HepG2 (cell line): Measurements from ENCODE around the gene MYH10. TPM values are rescaled to one million over a fixed set of nuclear protein-coding genes. Genes with fewer than 3 reads are reported as not detected.

Experiments used
- CREB1 ChIP-seq, 2 experiments: fragments of 450-650 bp in 1 of 2; IDR thresholded peaks; 2 replicates each; pipeline ENCODE4 v1.6.1; 2016 to 2017; ENCODE audit warnings: control low read depth in 1 of 2, mild to moderate bottlenecking in 1 of 2, missing compliant biosample characterization in 1 of 2, missing genetic modification characterization in 1 of 2
- DNMT3B ChIP-seq: conservative IDR thresholded peaks from 2 replicates; pipeline ENCODE4 v1.6.1; 2016; ENCODE audit warnings: missing biosample characterization, control low read depth
- EP300 ChIP-seq, 3 experiments: sonication (generic) in 1 of 3; formaldehyde crosslinking in 1 of 3; IDR thresholded peaks; 2 replicates each; pipeline versions ENCODE4 v1.5.1 to v1.6.1; 2011 to 2020; ENCODE audit warnings: low read depth in 2 of 3, low read length in 2 of 3, borderline replicate concordance in 1 of 3, improper control_type of control experiment in 1 of 3, mild to moderate bottlenecking in 1 of 3, missing genetic modification reagents in 1 of 3, moderate library complexity in 1 of 3
- MZF1 ChIP-seq: sonication (generic); formaldehyde crosslinking; IDR thresholded peaks from 2 replicates; pipeline ENCODE4 v1.8.1; 2023; ENCODE audit warnings: mild to moderate bottlenecking, missing genetic modification reagents, borderline replicate concordance
- NFE2L1 ChIP-seq: sonication (generic); formaldehyde crosslinking; IDR thresholded peaks from 2 replicates; pipeline ENCODE4 v1.4.0; 2020; ENCODE audit warnings: missing genetic modification reagents, mild to moderate bottlenecking, borderline replicate concordance
- NFIB ChIP-seq: sonication (generic); formaldehyde crosslinking; IDR thresholded peaks from 2 replicates; pipeline ENCODE4 v1.9.0; 2021; ENCODE audit warnings: missing genetic modification reagents, mild to moderate bottlenecking, borderline replicate concordance
- NFRKB ChIP-seq: fragments of 450-650 bp; IDR thresholded peaks from 2 replicates; pipeline ENCODE4 v1.6.1; 2017
- SAP130 ChIP-seq: IDR thresholded peaks from 2 replicates; pipeline ENCODE4 v1.6.1; 2016; ENCODE audit warnings: low read depth
- SMC3 ChIP-seq: IDR thresholded peaks from 2 replicates; pipeline ENCODE4 v1.6.1; 2011; ENCODE audit warnings: low read length, improper control_type of control experiment
- SOX5 ChIP-seq: IDR thresholded peaks from 2 replicates; pipeline ENCODE4 v1.6.1; 2016; ENCODE audit warnings: borderline replicate concordance
- ZBTB20 ChIP-seq: sonication (generic); formaldehyde crosslinking; IDR thresholded peaks from 2 replicates; pipeline ENCODE4 v1.8.1; 2023; ENCODE audit warnings: missing genetic modification reagents, low read depth, mild to moderate bottlenecking, borderline replicate concordance
- ZNF121 ChIP-seq: sonication (generic); formaldehyde crosslinking; IDR thresholded peaks from 2 replicates; pipeline ENCODE4 v1.5.0; 2020; ENCODE audit warnings: mild to moderate bottlenecking, missing genetic modification reagents
- ZNF235 ChIP-seq: sonication (generic); formaldehyde crosslinking; IDR thresholded peaks from 2 replicates; pipeline ENCODE4 v1.8.1; 2023; ENCODE audit warnings: mild to moderate bottlenecking, missing genetic modification reagents, borderline replicate concordance
- ZNF292 ChIP-seq: sonication (generic); formaldehyde crosslinking; IDR thresholded peaks from 2 replicates; pipeline ENCODE4 v1.8.1; 2022; ENCODE audit warnings: mild to moderate bottlenecking, low read depth, missing genetic modification reagents, borderline replicate concordance
- ZNF382 ChIP-seq: sonication (generic); formaldehyde crosslinking; IDR thresholded peaks from 2 replicates; pipeline ENCODE4 v1.5.0; 2020; ENCODE audit warnings: missing genetic modification reagents, mild to moderate bottlenecking, borderline replicate concordance
- ZNF549 ChIP-seq: sonication (generic); formaldehyde crosslinking; IDR thresholded peaks from 2 replicates; pipeline ENCODE4 v1.5.0; 2020; ENCODE audit warnings: missing genetic modification reagents
- polyA plus RNA-seq, 8 experiments: library from polyadenylated mRNA; depleted of rRNA in 3 of 8; stranded (reverse) in 7 of 8; unstranded in 1 of 8; fragments of >200 nt; fragmentation: Illumina TruSeq in 4 of 8; extraction: Trizol in 4 of 8; gene quantifications; 2 replicates each; pipeline versions ENCODE4 v1.2.1 to v1.2.3, GENCODE V29; 2011 to 2016; ENCODE audit warnings: low read depth in 4 of 8, missing spikeins in 1 of 8, mixed read lengths in 1 of 8; ENCODE audit not compliant: insufficient read depth in 1 of 8
- total RNA-seq, 5 experiments: library from RNA; depleted of rRNA; stranded (reverse); fragments of >200 nt; fragmentation: Illumina TruSeq; extraction: Trizol; gene quantifications; 2 replicates each; pipeline ENCODE4 v1.2.3, GENCODE V29; 2016; ENCODE audit warnings: low read depth in 1 of 5
- TF ChIP-seq, protein P1 (sequence below): sonication (generic); formaldehyde crosslinking; IDR thresholded peaks from 2 replicates; pipeline ENCODE4 v1.4.0; 2020; ENCODE audit warnings: low read depth, missing genetic modification reagents
- TF ChIP-seq, protein P2 (sequence below): IDR thresholded peaks from 2 replicates; pipeline ENCODE4 v1.6.1; 2016
- TF ChIP-seq, protein P3 (sequence below): sonication (generic); formaldehyde crosslinking; IDR thresholded peaks from 2 replicates; pipeline ENCODE4 v1.8.0; 2023; ENCODE audit warnings: mild to moderate bottlenecking, missing genetic modification reagents
- TF ChIP-seq, protein P4 (sequence below): sonication (generic); formaldehyde crosslinking; IDR thresholded peaks from 2 replicates; pipeline ENCODE4 v1.9.0; 2022; ENCODE audit warnings: low read depth, missing genetic modification reagents
- TF ChIP-seq, protein P5 (sequence below), 2 experiments: fragments of 450-650 bp in 1 of 2; sonication (generic) in 1 of 2; formaldehyde crosslinking; IDR thresholded peaks; 2 replicates each; pipeline versions ENCODE4 v1.5.0 to v1.8.0; 2020 to 2022; ENCODE audit warnings: mild to moderate bottlenecking in 1 of 2, missing genetic modification reagents in 1 of 2

The MYH10 gene
- total and polyA plus RNA-seq, 2 of the 13 experiments (the other 11 are each of a cell fraction or from before 2014, with no cell fraction given), result 43.4 to 68.6 TPM

DNA sequence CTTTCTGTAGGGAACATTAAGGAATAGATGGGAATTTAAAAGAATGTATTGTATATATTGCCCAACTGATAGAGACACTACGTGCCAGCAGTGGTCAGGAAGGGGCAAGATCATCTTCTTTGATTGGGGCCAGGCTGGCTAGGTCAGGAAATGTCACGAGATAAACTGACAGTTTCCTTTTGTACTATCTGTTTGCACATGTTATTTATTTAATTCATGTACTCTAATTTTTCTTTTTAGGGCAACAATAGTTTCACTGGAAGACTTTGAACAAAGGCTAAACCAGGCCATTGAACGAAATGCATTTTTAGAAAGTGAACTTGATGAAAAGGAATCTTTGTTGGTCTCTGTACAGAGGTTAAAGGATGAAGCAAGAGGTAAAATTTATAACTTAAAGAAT lies 182.2 kb downstream of the MYH10 start (continued):
- TF ChIP-seq, protein P1, sequence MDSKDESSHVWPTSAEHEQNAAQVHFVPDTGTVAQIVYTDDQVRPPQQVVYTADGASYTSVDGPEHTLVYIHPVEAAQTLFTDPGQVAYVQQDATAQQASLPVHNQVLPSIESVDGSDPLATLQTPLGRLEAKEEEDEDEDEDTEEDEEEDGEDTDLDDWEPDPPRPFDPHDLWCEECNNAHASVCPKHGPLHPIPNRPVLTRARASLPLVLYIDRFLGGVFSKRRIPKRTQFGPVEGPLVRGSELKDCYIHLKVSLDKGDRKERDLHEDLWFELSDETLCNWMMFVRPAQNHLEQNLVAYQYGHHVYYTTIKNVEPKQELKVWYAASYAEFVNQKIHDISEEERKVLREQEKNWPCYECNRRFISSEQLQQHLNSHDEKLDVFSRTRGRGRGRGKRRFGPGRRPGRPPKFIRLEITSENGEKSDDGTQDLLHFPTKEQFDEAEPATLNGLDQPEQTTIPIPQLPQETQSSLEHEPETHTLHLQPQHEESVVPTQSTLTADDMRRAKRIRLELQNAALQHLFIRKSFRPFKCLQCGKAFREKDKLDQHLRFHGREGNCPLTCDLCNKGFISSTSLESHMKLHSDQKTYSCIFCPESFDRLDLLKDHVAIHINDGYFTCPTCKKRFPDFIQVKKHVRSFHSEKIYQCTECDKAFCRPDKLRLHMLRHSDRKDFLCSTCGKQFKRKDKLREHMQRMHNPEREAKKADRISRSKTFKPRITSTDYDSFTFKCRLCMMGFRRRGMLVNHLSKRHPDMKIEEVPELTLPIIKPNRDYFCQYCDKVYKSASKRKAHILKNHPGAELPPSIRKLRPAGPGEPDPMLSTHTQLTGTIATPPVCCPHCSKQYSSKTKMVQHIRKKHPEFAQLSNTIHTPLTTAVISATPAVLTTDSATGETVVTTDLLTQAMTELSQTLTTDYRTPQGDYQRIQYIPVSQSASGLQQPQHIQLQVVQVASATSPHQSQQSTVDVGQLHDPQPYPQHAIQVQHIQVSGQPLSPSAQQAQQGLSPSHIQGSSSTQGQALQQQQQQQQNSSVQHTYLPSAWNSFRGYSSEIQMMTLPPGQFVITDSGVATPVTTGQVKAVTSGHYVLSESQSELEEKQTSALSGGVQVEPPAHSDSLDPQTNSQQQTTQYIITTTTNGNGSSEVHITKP (CRISPR knock-in tag), result no peak
- TF ChIP-seq ZNF292 (CRISPR knock-in tag) (no peak), NFE2L1 (CRISPR knock-in tag) (no peak), MZF1 (CRISPR knock-in tag) (no peak), ZNF235 (CRISPR knock-in tag) (no peak), ZNF121 (CRISPR knock-in tag) (no peak), ZNF382 (CRISPR knock-in tag) (no peak), SMC3 (no peak), EP300 (IDR thresholded peaks at IDR 0.05; ENCODE audit: low read depth in 2 of 2, low read length in 2 of 2) (peak in 1 of 2 experiments; percentile 77; a peak in 2 of 4 replicates), EP300 (CRISPR knock-in tag; IDR thresholded peaks at IDR 0.05; ENCODE audit: borderline replicate concordance) (peak; percentile 62; the same call in 1 of the 2 replicates), SOX5 (CRISPR knock-in tag) (peak; percentile 95; the same call in 1 of the 2 replicates), CREB1 (IDR thresholded peaks at IDR 0.05) (no peak), CREB1 (CRISPR knock-in tag; IDR thresholded peaks at IDR 0.05) (peak; percentile 37), NFRKB (no peak), SAP130 (CRISPR knock-in tag) (peak; percentile 47; the same call in 1 of the 2 replicates), ZNF549 (no peak), DNMT3B (no peak), NFIB (no peak), ZBTB20 (CRISPR knock-in tag) (no peak)
- TF ChIP-seq, protein P2, sequence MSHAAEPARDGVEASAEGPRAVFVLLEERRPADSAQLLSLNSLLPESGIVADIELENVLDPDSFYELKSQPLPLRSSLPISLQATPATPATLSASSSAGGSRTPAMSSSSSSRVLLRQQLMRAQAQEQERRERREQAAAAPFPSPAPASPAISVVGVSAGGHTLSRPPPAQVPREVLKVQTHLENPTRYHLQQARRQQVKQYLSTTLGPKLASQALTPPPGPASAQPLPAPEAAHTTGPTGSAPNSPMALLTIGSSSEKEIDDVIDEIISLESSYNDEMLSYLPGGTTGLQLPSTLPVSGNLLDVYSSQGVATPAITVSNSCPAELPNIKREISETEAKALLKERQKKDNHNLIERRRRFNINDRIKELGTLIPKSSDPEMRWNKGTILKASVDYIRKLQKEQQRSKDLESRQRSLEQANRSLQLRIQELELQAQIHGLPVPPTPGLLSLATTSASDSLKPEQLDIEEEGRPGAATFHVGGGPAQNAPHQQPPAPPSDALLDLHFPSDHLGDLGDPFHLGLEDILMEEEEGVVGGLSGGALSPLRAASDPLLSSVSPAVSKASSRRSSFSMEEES (CRISPR knock-in tag), result peak; percentile 82
- TF ChIP-seq, protein P3, sequence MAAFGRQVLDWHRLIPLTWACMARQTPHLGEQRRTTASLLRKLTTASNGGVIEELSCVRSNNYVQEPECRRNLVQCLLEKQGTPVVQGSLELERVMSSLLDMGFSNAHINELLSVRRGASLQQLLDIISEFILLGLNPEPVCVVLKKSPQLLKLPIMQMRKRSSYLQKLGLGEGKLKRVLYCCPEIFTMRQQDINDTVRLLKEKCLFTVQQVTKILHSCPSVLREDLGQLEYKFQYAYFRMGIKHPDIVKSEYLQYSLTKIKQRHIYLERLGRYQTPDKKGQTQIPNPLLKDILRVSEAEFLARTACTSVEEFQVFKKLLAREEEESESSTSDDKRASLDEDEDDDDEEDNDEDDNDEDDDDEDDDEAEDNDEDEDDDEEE (CRISPR knock-in tag), result no peak
- TF ChIP-seq, protein P4, sequence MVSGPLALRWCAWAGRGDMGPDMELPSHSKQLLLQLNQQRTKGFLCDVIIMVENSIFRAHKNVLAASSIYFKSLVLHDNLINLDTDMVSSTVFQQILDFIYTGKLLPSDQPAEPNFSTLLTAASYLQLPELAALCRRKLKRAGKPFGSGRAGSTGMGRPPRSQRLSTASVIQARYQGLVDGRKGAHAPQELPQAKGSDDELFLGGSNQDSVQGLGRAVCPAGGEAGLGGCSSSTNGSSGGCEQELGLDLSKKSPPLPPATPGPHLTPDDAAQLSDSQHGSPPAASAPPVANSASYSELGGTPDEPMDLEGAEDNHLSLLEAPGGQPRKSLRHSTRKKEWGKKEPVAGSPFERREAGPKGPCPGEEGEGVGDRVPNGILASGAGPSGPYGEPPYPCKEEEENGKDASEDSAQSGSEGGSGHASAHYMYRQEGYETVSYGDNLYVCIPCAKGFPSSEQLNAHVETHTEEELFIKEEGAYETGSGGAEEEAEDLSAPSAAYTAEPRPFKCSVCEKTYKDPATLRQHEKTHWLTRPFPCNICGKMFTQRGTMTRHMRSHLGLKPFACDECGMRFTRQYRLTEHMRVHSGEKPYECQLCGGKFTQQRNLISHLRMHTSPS (CRISPR knock-in tag), result no peak
- TF ChIP-seq, protein P5, sequence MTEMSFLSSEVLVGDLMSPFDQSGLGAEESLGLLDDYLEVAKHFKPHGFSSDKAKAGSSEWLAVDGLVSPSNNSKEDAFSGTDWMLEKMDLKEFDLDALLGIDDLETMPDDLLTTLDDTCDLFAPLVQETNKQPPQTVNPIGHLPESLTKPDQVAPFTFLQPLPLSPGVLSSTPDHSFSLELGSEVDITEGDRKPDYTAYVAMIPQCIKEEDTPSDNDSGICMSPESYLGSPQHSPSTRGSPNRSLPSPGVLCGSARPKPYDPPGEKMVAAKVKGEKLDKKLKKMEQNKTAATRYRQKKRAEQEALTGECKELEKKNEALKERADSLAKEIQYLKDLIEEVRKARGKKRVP (CRISPR knock-in tag; IDR thresholded peaks at IDR 0.05), result no peak
